ENCODE results near the gene DGKG.

The DGKG gene

GRCh38 chr3:186352369-186352768 is 9.7 kb downstream of the DGKG start:
- H3K27ac ChIP-seq (ENCODE audit: low read depth in 2 of 2, low read length in 2 of 2) = no peak overlapping the region
- H3K9ac ChIP-seq (ENCODE audit: low read depth in 1 of 2, low read length in 2 of 2) = no peak overlapping the region
- no peaks in the 10 kb centered on the region for H3K9me3 ChIP-seq (ENCODE audit: control insufficient read depth in 2 of 2, low read length in 2 of 2)
- H3K27me3 ChIP-seq (ENCODE audit: control insufficient read depth in 2 of 2, insufficient read depth in 2 of 2, low read length in 2 of 2) = peaks cover 0 to 2% of the 10 kb centered on the region in 2 donors
- H3K4me3 ChIP-seq (ENCODE audit: low read length in 2 of 2) = no peak overlapping the region
- no peaks in the 10 kb centered on the region for H3K36me3 ChIP-seq (ENCODE audit: control insufficient read depth in 2 of 2, insufficient read depth in 2 of 2, low read length in 2 of 2)
- H3K4me1 ChIP-seq (ENCODE audit: control insufficient read depth in 2 of 2, insufficient read depth in 2 of 2, low read length in 2 of 2) = no peaks in the 10 kb centered on the region

GRCh38 chr3:186342197-186342596 is 19.8 kb downstream of the DGKG start:
- Histone ChIP-seq H3K9me3 (ENCODE audit: control insufficient read depth in 2 of 2, low read length in 2 of 2) (peaks cover 0 to 2% of the 10 kb centered on the region in 2 donors), H3K4me1 (ENCODE audit: control insufficient read depth in 2 of 2, insufficient read depth in 2 of 2, low read length in 2 of 2) (no peaks in the 10 kb centered on the region), H3K36me3 (ENCODE audit: control insufficient read depth in 2 of 2, insufficient read depth in 2 of 2, low read length in 2 of 2) (no peaks in the 10 kb centered on the region), H3K27me3 (ENCODE audit: control insufficient read depth in 2 of 2, insufficient read depth in 2 of 2, low read length in 2 of 2) (no peaks in the 10 kb centered on the region), H3K4me3 (ENCODE audit: low read length in 2 of 2) (no peak overlapping the region), H3K27ac (ENCODE audit: low read depth in 2 of 2, low read length in 2 of 2) (no peak overlapping the region), H3K9ac (ENCODE audit: low read depth in 1 of 2, low read length in 2 of 2) (no peak overlapping the region)

GRCh38 chr3:186340204-186340603 is 21.8 kb downstream of the DGKG start:
- H3K9ac ChIP-seq (ENCODE audit: low read depth in 1 of 2, low read length in 2 of 2) = no peak overlapping the region
- no peaks in the 10 kb centered on the region for H3K27me3 ChIP-seq (ENCODE audit: control insufficient read depth in 2 of 2, insufficient read depth in 2 of 2, low read length in 2 of 2)
- H3K27ac ChIP-seq (ENCODE audit: low read depth in 2 of 2, low read length in 2 of 2) = no peak overlapping the region
- no peaks in the 10 kb centered on the region for H3K4me1 ChIP-seq (ENCODE audit: control insufficient read depth in 2 of 2, insufficient read depth in 2 of 2, low read length in 2 of 2)
- H3K4me3 ChIP-seq (ENCODE audit: low read length in 2 of 2) = no peak overlapping the region
- H3K36me3 ChIP-seq (ENCODE audit: control insufficient read depth in 2 of 2, insufficient read depth in 2 of 2, low read length in 2 of 2) = no peaks in the 10 kb centered on the region
- H3K9me3 ChIP-seq (ENCODE audit: control insufficient read depth in 2 of 2, low read length in 2 of 2) = peaks cover 0 to 2% of the 10 kb centered on the region in 2 donors

- H3K4me3 ChIP-seq (ENCODE audit: low read length in 2 of 2) = no peak overlapping the region
- no peaks in the 10 kb centered on the region for H3K4me1 ChIP-seq (ENCODE audit: control insufficient read depth in 2 of 2, insufficient read depth in 2 of 2, low read length in 2 of 2)
- H3K27me3 ChIP-seq (ENCODE audit: control insufficient read depth in 2 of 2, insufficient read depth in 2 of 2, low read length in 2 of 2) = no peaks in the 10 kb centered on the region
- no peak overlapping the region for H3K9ac ChIP-seq (ENCODE audit: low read depth in 1 of 2, low read length in 2 of 2)
- H3K36me3 ChIP-seq (ENCODE audit: control insufficient read depth in 2 of 2, insufficient read depth in 2 of 2, low read length in 2 of 2) = no peaks in the 10 kb centered on the region
- no peak overlapping the region for H3K27ac ChIP-seq (ENCODE audit: low read depth in 2 of 2, low read length in 2 of 2)
- H3K9me3 ChIP-seq (ENCODE audit: control insufficient read depth in 2 of 2, low read length in 2 of 2) = peaks cover 0 to 2% of the 10 kb centered on the region in 2 donors
Observed at GRCh38 chr3:186339180-186339918, 22.7 kb downstream of the DGKG start.

- no peaks in the 10 kb centered on the region for H3K4me1 ChIP-seq (ENCODE audit: control insufficient read depth in 2 of 2, insufficient read depth in 2 of 2, low read length in 2 of 2)
- no peak overlapping the region for H3K9ac ChIP-seq (ENCODE audit: low read depth in 1 of 2, low read length in 2 of 2)
- H3K27me3 ChIP-seq (ENCODE audit: control insufficient read depth in 2 of 2, insufficient read depth in 2 of 2, low read length in 2 of 2) = no peaks in the 10 kb centered on the region
- no peak overlapping the region for H3K4me3 ChIP-seq (ENCODE audit: low read length in 2 of 2)
- no peaks in the 10 kb centered on the region for H3K36me3 ChIP-seq (ENCODE audit: control insufficient read depth in 2 of 2, insufficient read depth in 2 of 2, low read length in 2 of 2)
- no peak overlapping the region for H3K27ac ChIP-seq (ENCODE audit: low read depth in 2 of 2, low read length in 2 of 2)
- H3K9me3 ChIP-seq (ENCODE audit: control insufficient read depth in 2 of 2, low read length in 2 of 2) = no peaks in the 10 kb centered on the region
Observed at GRCh38 chr3:186333256-186333655, 28.8 kb downstream of the DGKG start.

GRCh38 chr3:186330772-186331460 is 31.1 kb downstream of the DGKG start:
- no peak overlapping the region for H3K27ac ChIP-seq (ENCODE audit: low read depth in 2 of 2, low read length in 2 of 2)

GRCh38 chr3:186329589-186329988 is 32.4 kb downstream of the DGKG start:
- no peaks in the 10 kb centered on the region for H3K4me1 ChIP-seq (ENCODE audit: control insufficient read depth in 2 of 2, insufficient read depth in 2 of 2, low read length in 2 of 2)
- no peaks in the 10 kb centered on the region for H3K36me3 ChIP-seq (ENCODE audit: control insufficient read depth in 2 of 2, insufficient read depth in 2 of 2, low read length in 2 of 2)
- H3K27me3 ChIP-seq (ENCODE audit: control insufficient read depth in 2 of 2, insufficient read depth in 2 of 2, low read length in 2 of 2) = no peaks in the 10 kb centered on the region
- no peaks in the 10 kb centered on the region for H3K9me3 ChIP-seq (ENCODE audit: control insufficient read depth in 2 of 2, low read length in 2 of 2)
- H3K9ac ChIP-seq (ENCODE audit: low read depth in 1 of 2, low read length in 2 of 2) = no peak overlapping the region
- no peak overlapping the region for H3K27ac ChIP-seq (ENCODE audit: low read depth in 2 of 2, low read length in 2 of 2)
- no peak overlapping the region for H3K4me3 ChIP-seq (ENCODE audit: low read length in 2 of 2)

More at GRCh38 chr3:186330772-186331460, 31.1 kb downstream of the DGKG start:
- Histone ChIP-seq H3K36me3 (ENCODE audit: control insufficient read depth in 2 of 2, insufficient read depth in 2 of 2, low read length in 2 of 2) (no peaks in the 10 kb centered on the region), H3K9me3 (ENCODE audit: control insufficient read depth in 2 of 2, low read length in 2 of 2) (no peaks in the 10 kb centered on the region), H3K4me3 (ENCODE audit: low read length in 2 of 2) (no peak overlapping the region), H3K27me3 (ENCODE audit: control insufficient read depth in 2 of 2, insufficient read depth in 2 of 2, low read length in 2 of 2) (no peaks in the 10 kb centered on the region), H3K4me1 (ENCODE audit: control insufficient read depth in 2 of 2, insufficient read depth in 2 of 2, low read length in 2 of 2) (no peaks in the 10 kb centered on the region), H3K9ac (ENCODE audit: low read depth in 1 of 2, low read length in 2 of 2) (no peak overlapping the region)

- no peaks in the 10 kb centered on the region for H3K9me3 ChIP-seq (ENCODE audit: control insufficient read depth in 2 of 2, low read length in 2 of 2)
- H3K27me3 ChIP-seq (ENCODE audit: control insufficient read depth in 2 of 2, insufficient read depth in 2 of 2, low read length in 2 of 2) = no peaks in the 10 kb centered on the region
- no peak overlapping the region for H3K9ac ChIP-seq (ENCODE audit: low read depth in 1 of 2, low read length in 2 of 2)
- no peak overlapping the region for H3K4me3 ChIP-seq (ENCODE audit: low read length in 2 of 2)
- no peaks in the 10 kb centered on the region for H3K4me1 ChIP-seq (ENCODE audit: control insufficient read depth in 2 of 2, insufficient read depth in 2 of 2, low read length in 2 of 2)
- H3K27ac ChIP-seq (ENCODE audit: low read depth in 2 of 2, low read length in 2 of 2) = no peak overlapping the region
- H3K36me3 ChIP-seq (ENCODE audit: control insufficient read depth in 2 of 2, insufficient read depth in 2 of 2, low read length in 2 of 2) = no peaks in the 10 kb centered on the region
Observed at GRCh38 chr3:186327912-186328487, 34.0 kb downstream of the DGKG start.

- Histone ChIP-seq H3K9me3 (ENCODE audit: control insufficient read depth in 2 of 2, low read length in 2 of 2) (no peaks in the 10 kb centered on the region), H3K27ac (ENCODE audit: low read depth in 2 of 2, low read length in 2 of 2) (no peak overlapping the region), H3K4me1 (ENCODE audit: control insufficient read depth in 2 of 2, insufficient read depth in 2 of 2, low read length in 2 of 2) (no peaks in the 10 kb centered on the region), H3K27me3 (ENCODE audit: control insufficient read depth in 2 of 2, insufficient read depth in 2 of 2, low read length in 2 of 2) (no peaks in the 10 kb centered on the region), H3K9ac (ENCODE audit: low read depth in 1 of 2, low read length in 2 of 2) (no peak overlapping the region), H3K4me3 (ENCODE audit: low read length in 2 of 2) (no peak overlapping the region), H3K36me3 (ENCODE audit: control insufficient read depth in 2 of 2, insufficient read depth in 2 of 2, low read length in 2 of 2) (no peaks in the 10 kb centered on the region)
Observed at GRCh38 chr3:186322761-186323160, 39.3 kb downstream of the DGKG start.

GRCh38 chr3:186321746-186322145 is 40.3 kb downstream of the DGKG start:
- Histone ChIP-seq H3K4me3 (ENCODE audit: low read length in 2 of 2) (no peak overlapping the region), H3K36me3 (ENCODE audit: control insufficient read depth in 2 of 2, insufficient read depth in 2 of 2, low read length in 2 of 2) (no peaks in the 10 kb centered on the region), H3K27me3 (ENCODE audit: control insufficient read depth in 2 of 2, insufficient read depth in 2 of 2, low read length in 2 of 2) (no peaks in the 10 kb centered on the region), H3K9me3 (ENCODE audit: control insufficient read depth in 2 of 2, low read length in 2 of 2) (no peaks in the 10 kb centered on the region), H3K4me1 (ENCODE audit: control insufficient read depth in 2 of 2, insufficient read depth in 2 of 2, low read length in 2 of 2) (no peaks in the 10 kb centered on the region), H3K9ac (ENCODE audit: low read depth in 1 of 2, low read length in 2 of 2) (no peak overlapping the region), H3K27ac (ENCODE audit: low read depth in 2 of 2, low read length in 2 of 2) (no peak overlapping the region)
